HepG2 (cell line): Measurements from ENCODE around the gene FAM120B.

Source experiments
- AGO2 ChIP-seq: fragments of 200-400 bp; formaldehyde crosslinking; optimal IDR thresholded peaks from 2 replicates; pipeline ENCODE3; 2017; ENCODE audit warnings: mild to moderate bottlenecking, low read depth, low read length, moderate library complexity
- ASH2L ChIP-seq: fragments of 300-600, 200-600 bp; sonication (generic); IDR thresholded peaks from 2 replicates; pipeline ENCODE4 v1.7.0; 2017; ENCODE audit warnings: low read depth, mild to moderate bottlenecking, moderate library complexity, mixed read lengths, low read length; ENCODE audit not compliant: insufficient read length
- ATF2 ChIP-seq: sonication (generic); formaldehyde crosslinking; IDR thresholded peaks from 2 replicates; pipeline ENCODE4 v1.4.0; 2020; ENCODE audit warnings: missing genetic modification reagents
- CTCF ChIP-seq: sonication (generic); formaldehyde crosslinking; IDR thresholded peaks from 2 replicates; pipeline ENCODE4 v1.5.0; 2020; ENCODE audit warnings: mild to moderate bottlenecking, missing genetic modification reagents, moderate library complexity
- FOXJ3 ChIP-seq: sonication (generic); formaldehyde crosslinking; IDR thresholded peaks from 2 replicates; pipeline ENCODE4 v1.4.0; 2020; ENCODE audit warnings: missing genetic modification reagents, mild to moderate bottlenecking, borderline replicate concordance
- MED13 ChIP-seq: sonication (generic); formaldehyde crosslinking; IDR thresholded peaks from 2 replicates; pipeline ENCODE4 v1.5.0; 2020; ENCODE audit warnings: missing genetic modification reagents
- NBN ChIP-seq: fragments of 450-650 bp; conservative IDR thresholded peaks from 2 replicates; pipeline ENCODE4 v1.6.1; 2017
- POLR2A ChIP-seq, 2 experiments: IDR thresholded peaks; 2 replicates each; pipeline ENCODE4 v1.6.1; 2011; ENCODE audit warnings: low read depth in 2 of 2, low read length in 2 of 2, mild to moderate bottlenecking in 1 of 2, moderate library complexity in 1 of 2; ENCODE audit not compliant: insufficient read depth in 1 of 2
- SP140L ChIP-seq: sonication (generic); formaldehyde crosslinking; IDR thresholded peaks from 2 replicates; pipeline ENCODE4 v1.4.0; 2020; ENCODE audit warnings: missing genetic modification reagents, borderline replicate concordance
- U2AF2 ChIP-seq: fragments of 200-400 bp; formaldehyde crosslinking; IDR thresholded peaks from 2 replicates; pipeline ENCODE4 v1.6.1; 2017; ENCODE audit warnings: low read depth, mild to moderate bottlenecking, low read length
- ZNF224 ChIP-seq: sonication (generic); formaldehyde crosslinking; IDR thresholded peaks from 2 replicates; pipeline ENCODE4 v1.5.0; 2020; ENCODE audit warnings: mild to moderate bottlenecking, missing genetic modification reagents
- ZNF30 ChIP-seq: sonication (generic); formaldehyde crosslinking; IDR thresholded peaks from 2 replicates; pipeline ENCODE4 v1.5.0; 2020; ENCODE audit warnings: mild to moderate bottlenecking, missing genetic modification reagents
- ZNF318 ChIP-seq: sonication (generic); formaldehyde crosslinking; IDR thresholded peaks from 2 replicates; pipeline ENCODE4 v1.4.0; 2020; ENCODE audit warnings: mild to moderate bottlenecking, missing genetic modification reagents

- TF ChIP-seq FOXJ3 (CRISPR knock-in tag): no peak
- no peak for TF ChIP-seq SP140L (CRISPR knock-in tag)
- TF ChIP-seq CTCF: no peak
- no peak for TF ChIP-seq ZNF224
- TF ChIP-seq ZNF30 (CRISPR knock-in tag): no peak
- TF ChIP-seq NBN: no peak
- no peak for TF ChIP-seq POLR2A (IDR thresholded peaks at IDR 0.05; ENCODE audit: insufficient read depth in 1 of 2, low read depth in 2 of 2, low read length in 2 of 2)
- no peak for TF ChIP-seq MED13
- TF ChIP-seq ASH2L: no peak
- no peak for TF ChIP-seq U2AF2
- no peak for TF ChIP-seq ZNF318 (CRISPR knock-in tag)
- TF ChIP-seq ATF2 (CRISPR knock-in tag): no peak
- no peak for TF ChIP-seq AGO2
Observed at GRCh38 chr6:170434821-170435155, 128.2 kb downstream of the FAM120B start.
